GM23248 (cell line): ENCODE measurements around the gene POU3F4. TPM values are rescaled to one million over a fixed set of nuclear protein-coding genes. Genes with fewer than 3 reads are reported as not detected.

ENCODE experiments used
- DNase-seq: peaks from one replicate; pipeline ENCODE4 v3.0.0-alpha.2; 2015
- H2AFZ ChIP-seq: fragments of 200-600 bp; sonication (generic); 2 replicates; pipeline ENCODE4 v1.6.1; 2016; ENCODE audit warnings: antibody characterized with exemption
- H3F3A ChIP-seq: fragments of 200-600 bp; sonication (generic); 2 replicates; pipeline ENCODE4 v1.6.1; 2016; ENCODE audit warnings: mild to moderate bottlenecking, antibody characterized with exemption, mixed run types; ENCODE audit not compliant: insufficient read depth
- H3K27ac ChIP-seq: fragments of 200-600 bp; sonication (generic); 2 replicates; pipeline ENCODE4 v1.5.1; 2016; ENCODE audit warnings: mild to moderate bottlenecking
- H3K27me3 ChIP-seq: fragments of 200-600 bp; sonication (generic); replicated peaks from 2 replicates; pipeline ENCODE4 v1.6.1; 2016; ENCODE audit warnings: mild to moderate bottlenecking; ENCODE audit not compliant: insufficient read depth
- H3K36me3 ChIP-seq: fragments of 200-600 bp; sonication (generic); 2 replicates; pipeline ENCODE4 v1.6.1; 2016; ENCODE audit warnings: low read depth, mild to moderate bottlenecking
- H3K4me1 ChIP-seq: fragments of 200-600 bp; sonication (generic); 2 replicates; pipeline ENCODE4 v1.6.1; 2016; ENCODE audit warnings: mild to moderate bottlenecking; ENCODE audit not compliant: insufficient read depth
- H3K4me2 ChIP-seq: fragments of 200-600 bp; sonication (generic); one replicate; pipeline ENCODE4 v1.6.1; 2016; ENCODE audit warnings: mild to moderate bottlenecking; ENCODE audit not compliant: unreplicated experiment
- H3K4me3 ChIP-seq: fragments of 200-600 bp; sonication (generic); 2 replicates; pipeline ENCODE4 v1.5.1; 2016; ENCODE audit warnings: mild to moderate bottlenecking
- H3K79me2 ChIP-seq: fragments of 200-600 bp; sonication (generic); 2 replicates; pipeline ENCODE4 v1.6.1; 2016; ENCODE audit warnings: mild to moderate bottlenecking; ENCODE audit not compliant: insufficient read depth
- H3K9ac ChIP-seq: fragments of 200-600 bp; sonication (generic); 2 replicates; pipeline ENCODE4 v1.6.1; 2016; ENCODE audit warnings: mild to moderate bottlenecking
- H3K9me2 ChIP-seq: fragments of 200-600 bp; sonication (generic); 2 replicates; pipeline ENCODE4 v1.6.1; 2016; ENCODE audit warnings: mixed run types, mild to moderate bottlenecking, moderate library complexity; ENCODE audit not compliant: insufficient read depth
- H3K9me3 ChIP-seq: fragments of 200-600 bp; sonication (generic); one replicate; pipeline ENCODE4 v1.6.1; 2017; ENCODE audit warnings: low read depth
- H4K20me1 ChIP-seq: fragments of 200-600 bp; sonication (generic); 2 replicates; pipeline ENCODE4 v1.6.0; 2016; ENCODE audit not compliant: insufficient read depth
- EZH2 ChIP-seq: fragments of 200-600 bp; sonication (generic); IDR thresholded peaks from 2 replicates; pipeline ENCODE4 v1.6.1; 2018; ENCODE audit warnings: antibody characterized with exemption, mild to moderate bottlenecking; ENCODE audit not compliant: insufficient read depth, poor library complexity, severe bottlenecking
- EZH2phosphoT487 ChIP-seq: fragments of 200-600 bp; sonication (generic); IDR thresholded peaks from 2 replicates; pipeline ENCODE4 v1.6.1; 2018; ENCODE audit warnings: antibody characterized with exemption, moderate library complexity, mild to moderate bottlenecking, low read depth; ENCODE audit not compliant: insufficient read depth
- WGBS, 2 experiments: methylation state at CpG; one replicate each; pipeline ENCODE4 v1.1.6; 2015 to 2017; ENCODE audit warnings: low lambda C conversion rate in 2 of 2, low coverage in 1 of 2; ENCODE audit errors: missing lambda C conversion rate in 2 of 2; 5-methylcytosine and 5-hydroxymethylcytosine counted together
- in situ Hi-C: fragments of 300-500 bp; cut with MboI; formaldehyde crosslinking; loops from 2 replicates; pipeline ENCODE4 v1.15.0; 2020
- polyA plus RNA-seq: library from polyadenylated mRNA; unstranded; fragments of >200 nt; fragmentation: Nextera tagmentation; extraction: Ambion mirVana; gene quantifications from 2 replicates; pipeline ENCODE4 v1.2.1, GENCODE V29; 2016
- total RNA-seq: library from RNA; depleted of rRNA; stranded (reverse); fragments of >200 nt; shearing (Covaris generic); gene quantifications from 2 replicates; pipeline ENCODE4 v1.2.3, GENCODE V29; 2014

POU3F4 gene
- total and polyA plus RNA-seq, 2 experiments from 2014 or later, result not detected

DNA sequence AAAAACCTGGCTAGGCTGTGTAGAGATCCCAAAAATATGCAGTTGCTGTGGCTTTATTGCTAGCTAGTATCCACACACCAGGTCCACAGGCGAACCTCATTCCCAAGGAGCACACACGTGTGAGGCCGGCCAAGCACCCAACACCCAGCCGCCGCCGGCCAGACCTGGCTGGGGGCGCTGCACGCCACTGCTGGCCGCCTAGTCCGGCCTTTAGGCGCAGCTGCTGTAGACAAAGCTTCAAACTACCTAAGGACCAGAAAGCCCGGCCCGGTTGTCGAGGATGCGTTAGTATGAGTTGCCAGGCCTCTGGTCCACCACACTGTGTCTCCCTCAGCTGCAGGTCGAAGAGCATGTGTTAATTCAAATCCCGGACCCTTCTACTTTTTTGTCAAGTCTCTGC lies 3.1 kb downstream of the POU3F4 start:
- H3K9me2 ChIP-seq, result no peaks in the 10 kb centered on the region
- in situ Hi-C loops, result no loop called here

DNA sequence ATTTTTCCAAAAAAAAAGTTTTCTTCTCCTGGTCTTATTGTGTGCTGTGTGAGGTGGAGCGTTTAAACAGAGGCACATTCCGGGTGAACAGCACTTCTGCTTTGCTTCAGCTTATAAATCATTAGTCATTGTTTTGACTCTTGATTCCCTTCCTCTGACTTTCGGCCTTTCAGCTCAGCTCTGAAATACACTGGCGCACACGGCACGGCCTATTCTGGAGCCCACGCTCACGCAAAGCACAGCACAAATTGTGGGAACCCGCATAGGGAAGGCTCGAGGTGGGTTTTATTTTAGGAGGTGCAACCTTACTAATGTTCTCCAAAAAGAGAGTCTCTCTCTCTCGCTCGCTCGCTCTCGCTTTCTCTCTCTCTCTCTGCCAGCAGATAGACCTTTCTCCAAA lies 4.0 kb downstream of the POU3F4 start:
- no peak overlapping the region for H3K27ac ChIP-seq
- no peaks in the 10 kb centered on the region for H3K4me1 ChIP-seq
- H3K9ac ChIP-seq, result no peak overlapping the region
- DNase-seq, result no peak
- in situ Hi-C loops, result no loop called here
- H3K4me2 ChIP-seq, result no peak overlapping the region
- no peaks in the 10 kb centered on the region for H3K36me3 ChIP-seq
- no peaks in the 10 kb centered on the region for H4K20me1 ChIP-seq
- peaks cover 10% of the 10 kb centered on the region; the same call in 1 of the 2 replicates for H3K27me3 ChIP-seq
- H3K9me2 ChIP-seq, result no peaks in the 10 kb centered on the region
- WGBS, 2 experiments, result 23 to 30% methylated on average over 10 to 14 of the region's 14 CpGs
- no peak overlapping the region for H2AFZ ChIP-seq
- H3F3A ChIP-seq, result no peaks in the 10 kb centered on the region
- TF ChIP-seq EZH2, result no peak
- no peak for TF ChIP-seq EZH2phosphoT487
- no peak overlapping the region for H3K4me3 ChIP-seq
- no peaks in the 10 kb centered on the region for H3K79me2 ChIP-seq
- H3K9me3 ChIP-seq, result no peaks in the 10 kb centered on the region

More for the DNA sequence above, 3.1 kb downstream of the POU3F4 start:
- WGBS, 2 experiments, result 0 to 9% methylated on average over 8 to 17 of the region's 17 CpGs
- no peak overlapping the region for H2AFZ ChIP-seq
- no peak overlapping the region for H3K4me2 ChIP-seq
- H3F3A ChIP-seq, result no peaks in the 10 kb centered on the region
- H3K4me3 ChIP-seq, result no peak overlapping the region
- peaks cover 10% of the 10 kb centered on the region; the same call in 1 of the 2 replicates for H3K27me3 ChIP-seq
- H3K27ac ChIP-seq, result no peak overlapping the region
- H4K20me1 ChIP-seq, result no peaks in the 10 kb centered on the region
- no peaks in the 10 kb centered on the region for H3K79me2 ChIP-seq
- H3K9ac ChIP-seq, result no peak overlapping the region
- no peaks in the 10 kb centered on the region for H3K9me3 ChIP-seq
- no peaks in the 10 kb centered on the region for H3K4me1 ChIP-seq
- DNase-seq, result no peak
- no peak for TF ChIP-seq EZH2phosphoT487
- no peak for TF ChIP-seq EZH2
- no peaks in the 10 kb centered on the region for H3K36me3 ChIP-seq

DNA sequence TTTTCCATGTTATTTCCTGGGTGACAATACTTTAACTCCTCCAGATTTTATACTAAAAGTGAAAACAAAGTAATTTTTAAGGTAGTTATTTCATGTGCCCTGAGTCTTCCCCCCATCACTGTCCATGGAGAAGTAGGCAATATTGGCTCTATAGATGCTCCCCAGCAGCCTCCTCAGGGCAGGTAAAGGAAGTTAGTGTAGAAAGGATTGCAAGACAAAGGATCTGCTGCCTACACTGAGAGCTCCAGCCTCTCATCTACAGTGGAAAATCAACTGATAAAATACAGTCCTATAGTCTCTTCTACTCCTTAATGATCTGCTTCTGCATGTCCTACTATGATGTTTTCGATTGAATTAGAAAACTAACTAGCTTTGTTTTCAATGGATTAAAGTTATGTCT lies 8.5 kb downstream of the POU3F4 start:
- TF ChIP-seq EZH2phosphoT487, result no peak
- no peak for TF ChIP-seq EZH2
- in situ Hi-C loops, result no loop called here
- no peaks in the 10 kb centered on the region for H3K27me3 ChIP-seq

DNA sequence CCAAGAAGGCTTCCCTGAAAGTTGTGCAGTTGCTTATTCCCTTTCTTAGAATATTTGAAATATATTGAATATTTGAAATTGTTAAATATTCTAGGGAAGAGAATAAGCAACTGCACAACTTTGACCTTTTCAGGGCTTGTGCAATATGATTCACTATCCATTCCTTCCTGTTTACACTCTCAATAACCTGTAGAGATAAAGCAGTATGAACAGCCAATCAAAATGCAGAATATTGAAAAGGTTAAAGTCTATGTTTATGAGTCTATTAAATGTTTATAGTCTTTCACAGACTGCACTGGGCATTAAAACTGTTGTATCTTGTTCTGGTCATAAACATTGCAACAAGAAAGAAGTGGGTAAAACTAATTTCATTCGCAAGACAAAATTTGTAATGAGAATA lies 13.8 kb downstream of the POU3F4 start:
- WGBS, 2 experiments, result 29 to 44% methylated on average over 1 of the region's 1 CpG
- Histone ChIP-seq H3K27ac (no peak overlapping the region), H3F3A (no peaks in the 10 kb centered on the region), H3K9me2 (no peaks in the 10 kb centered on the region), H3K4me2 (no peak overlapping the region), H3K4me1 (no peaks in the 10 kb centered on the region), H3K36me3 (no peaks in the 10 kb centered on the region), H3K9ac (no peak overlapping the region), H3K79me2 (no peaks in the 10 kb centered on the region), H4K20me1 (no peaks in the 10 kb centered on the region), H3K4me3 (no peak overlapping the region), H2AFZ (no peak overlapping the region), H3K27me3 (no peaks in the 10 kb centered on the region), H3K9me3 (no peaks in the 10 kb centered on the region)
- in situ Hi-C loops, result no loop called here
- no peak for DNase-seq
- TF ChIP-seq EZH2phosphoT487, result no peak
- no peak for TF ChIP-seq EZH2

More for the DNA sequence above, 8.5 kb downstream of the POU3F4 start:
- WGBS, 2 experiments, result 22 to 25% methylated on average over 1 of the region's 1 CpG
- Histone ChIP-seq H3K4me3 (no peak overlapping the region), H3K27ac (no peak overlapping the region), H3K36me3 (no peaks in the 10 kb centered on the region), H3K9ac (no peak overlapping the region), H2AFZ (no peak overlapping the region), H3K9me3 (no peaks in the 10 kb centered on the region), H3K4me2 (no peak overlapping the region), H3K4me1 (no peaks in the 10 kb centered on the region), H3F3A (no peaks in the 10 kb centered on the region), H4K20me1 (no peaks in the 10 kb centered on the region), H3K9me2 (no peaks in the 10 kb centered on the region), H3K79me2 (no peaks in the 10 kb centered on the region)
- no peak for DNase-seq

DNA sequence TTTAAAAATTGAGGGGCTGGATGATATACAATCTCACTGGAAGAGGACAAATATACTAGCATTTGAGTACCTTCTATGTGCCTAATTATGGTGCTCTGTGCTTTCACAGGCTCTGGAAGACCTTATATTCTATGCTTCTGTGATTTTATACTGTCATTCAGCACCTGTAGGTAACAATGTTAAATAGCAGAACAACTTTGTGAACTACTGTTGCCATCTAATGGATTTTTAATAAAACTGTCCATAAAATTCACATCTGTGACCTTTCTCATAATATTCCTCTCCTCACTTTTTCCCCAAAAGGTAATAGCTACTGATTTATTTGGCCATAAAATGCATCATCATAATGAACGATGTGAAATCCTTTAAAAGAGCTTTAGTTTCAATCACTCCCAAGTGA lies 21.9 kb downstream of the POU3F4 start:
- Histone ChIP-seq H3K4me3 (no peak overlapping the region), H3K4me1 (no peaks in the 10 kb centered on the region), H3K27ac (no peak overlapping the region), H3K9me2 (no peaks in the 10 kb centered on the region), H3F3A (no peaks in the 10 kb centered on the region), H3K79me2 (no peaks in the 10 kb centered on the region), H2AFZ (no peak overlapping the region), H3K9me3 (no peaks in the 10 kb centered on the region), H3K27me3 (no peaks in the 10 kb centered on the region), H3K4me2 (no peak overlapping the region), H4K20me1 (no peaks in the 10 kb centered on the region), H3K9ac (no peak overlapping the region), H3K36me3 (no peaks in the 10 kb centered on the region)
- WGBS, 2 experiments, result 30 to 33% methylated on average over 1 of the region's 1 CpG
- in situ Hi-C loops, result no loop called here
- TF ChIP-seq EZH2phosphoT487 (no peak), EZH2 (no peak)
- no peak for DNase-seq
